ENCODE results near the gene AATK. TPM values are rescaled to one million over a fixed set of nuclear protein-coding genes. Genes with fewer than 3 reads are reported as not detected.

AATK gene
- total RNA-seq, 2 donors from 2014 or later, result 3.4 to 37.0 TPM

GRCh38 chr17:81109957-81110356 lies 56.1 kb downstream of the AATK start:
- intact Hi-C loops (cut with DNase I, micrococcal nuclease), result no loop called here
- DNase-seq (no peak), ATAC-seq (no peak)

GRCh38 chr17:81108220-81108619 lies 57.8 kb downstream of the AATK start:
- intact Hi-C loops (cut with DNase I, micrococcal nuclease), result no loop called here
- DNase-seq, result no peak

DNA sequence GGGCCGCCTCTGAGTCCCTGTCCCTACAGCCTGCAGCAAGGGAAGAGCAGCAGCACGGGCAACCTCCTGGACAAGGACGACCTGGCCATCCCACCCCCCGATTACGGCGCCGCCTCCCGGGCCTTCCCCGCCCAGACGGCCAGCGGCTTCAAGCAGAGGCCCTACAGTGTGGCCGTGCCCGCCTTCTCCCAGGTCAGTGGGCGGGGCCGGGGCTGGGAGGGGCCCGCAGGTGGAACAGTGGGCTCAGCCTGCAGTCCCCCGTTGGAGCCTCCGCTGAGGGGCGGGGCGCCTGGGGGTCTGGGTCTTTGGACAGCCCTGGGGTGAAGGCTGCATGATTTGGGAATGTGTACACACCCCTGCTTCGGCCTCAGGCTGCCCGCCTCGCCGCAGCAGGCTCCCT lies 59.3 kb downstream of the AATK start:
- no peak for DNase-seq
- intact Hi-C loops (cut with DNase I, micrococcal nuclease), result no loop called here
- no peak for ATAC-seq

More at GRCh38 chr17:81108220-81108619, 57.8 kb downstream of the AATK start:
- ATAC-seq, result no peak

DNA sequence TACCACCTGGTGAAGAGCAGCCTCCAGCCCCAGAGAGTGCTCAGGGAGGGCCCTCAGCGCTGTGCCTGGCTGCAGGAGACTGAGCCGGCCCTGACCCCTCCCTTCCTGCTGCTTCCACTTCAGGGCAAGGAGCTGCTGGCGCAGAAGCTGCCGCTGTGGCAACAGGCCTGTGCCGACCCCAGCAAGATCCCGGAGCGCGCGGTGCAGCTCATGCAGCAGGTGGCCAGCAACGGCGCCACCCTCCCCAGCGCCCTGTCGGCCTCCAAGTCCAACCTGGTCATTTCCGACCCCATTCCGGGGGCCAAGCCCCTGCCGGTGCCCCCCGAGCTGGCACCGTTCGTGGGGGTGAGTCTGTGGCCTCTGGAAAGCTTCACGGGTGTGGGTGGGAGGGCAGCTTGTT lies 62.6 kb downstream of the AATK start:
- intact Hi-C loops (cut with DNase I, micrococcal nuclease), result no loop called here

GRCh38 chr17:81102869-81103268 lies 63.2 kb downstream of the AATK start:
- intact Hi-C loops (cut with DNase I, micrococcal nuclease), result no loop called here
- ATAC-seq (no peak), DNase-seq (no peak)

More for the DNA sequence above, 62.6 kb downstream of the AATK start:
- ATAC-seq, result no peak
- DNase-seq, result no peak

DNA sequence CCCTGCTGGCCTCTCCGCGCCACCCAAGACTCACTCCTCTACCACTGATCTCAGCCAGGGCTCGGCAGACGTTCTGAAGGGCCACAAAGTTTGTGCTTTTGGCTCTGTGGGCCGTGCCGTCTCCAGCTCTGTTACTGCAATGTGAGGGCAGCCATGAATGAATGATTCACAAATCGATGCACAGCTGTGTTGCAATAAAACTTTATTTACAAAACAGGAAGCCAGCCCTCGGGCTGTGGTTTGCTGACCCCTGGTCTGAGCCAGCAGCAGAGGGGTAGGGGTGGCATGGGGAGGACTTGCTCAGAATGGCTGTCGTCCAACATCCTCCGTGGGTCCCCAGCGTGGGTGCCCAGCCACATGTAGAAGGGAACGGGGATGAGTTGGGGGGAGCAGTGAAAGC lies 63.7 kb downstream of the AATK start:
- intact Hi-C loops (cut with DNase I, micrococcal nuclease), result no loop called here
- ATAC-seq, result no peak
- DNase-seq, result no peak

DNA sequence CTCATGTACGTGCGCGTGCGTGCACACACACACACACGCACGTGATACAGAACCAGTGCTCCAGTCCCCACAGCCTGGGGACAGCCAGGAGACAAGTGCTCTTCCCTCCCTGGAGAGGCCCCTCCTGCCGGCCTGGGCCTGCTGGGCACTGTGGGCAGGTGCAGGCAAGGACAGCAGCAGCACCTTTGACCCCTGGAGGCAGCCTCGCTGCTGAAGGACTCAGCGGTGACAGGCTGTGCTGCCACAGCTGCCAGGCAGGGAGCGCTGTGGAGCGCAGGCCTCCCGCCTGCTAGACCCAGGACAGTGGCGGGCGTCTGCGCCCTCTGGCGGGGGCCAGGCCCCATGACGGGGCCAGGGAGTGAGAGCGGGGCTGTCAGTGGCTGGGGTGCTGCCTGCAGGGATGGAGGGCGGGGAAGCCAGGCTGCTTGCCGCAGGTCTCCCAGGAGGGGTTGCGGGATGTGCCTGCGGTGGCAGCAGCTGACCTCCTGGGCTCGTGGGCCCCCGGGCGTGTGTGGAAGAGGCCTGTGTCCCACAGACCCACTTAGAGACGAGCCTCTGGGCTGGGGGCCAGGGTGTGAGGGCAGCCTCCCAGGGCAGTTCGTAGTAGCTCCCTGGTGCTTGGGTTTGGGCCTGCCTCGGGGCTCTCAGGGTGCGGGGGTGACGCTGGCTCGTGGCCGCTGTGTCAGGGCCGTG lies 64.3 kb downstream of the AATK start:
- intact Hi-C loops (cut with DNase I, micrococcal nuclease), result no loop called here
- peak; percentile 91 for ATAC-seq
- DNase-seq, result peak; percentile 66 to 86

GRCh38 chr17:81100668-81101067 lies 65.4 kb downstream of the AATK start:
- ATAC-seq (no peak), DNase-seq (no peak)
- intact Hi-C loops (cut with DNase I, micrococcal nuclease), result no loop called here

DNA sequence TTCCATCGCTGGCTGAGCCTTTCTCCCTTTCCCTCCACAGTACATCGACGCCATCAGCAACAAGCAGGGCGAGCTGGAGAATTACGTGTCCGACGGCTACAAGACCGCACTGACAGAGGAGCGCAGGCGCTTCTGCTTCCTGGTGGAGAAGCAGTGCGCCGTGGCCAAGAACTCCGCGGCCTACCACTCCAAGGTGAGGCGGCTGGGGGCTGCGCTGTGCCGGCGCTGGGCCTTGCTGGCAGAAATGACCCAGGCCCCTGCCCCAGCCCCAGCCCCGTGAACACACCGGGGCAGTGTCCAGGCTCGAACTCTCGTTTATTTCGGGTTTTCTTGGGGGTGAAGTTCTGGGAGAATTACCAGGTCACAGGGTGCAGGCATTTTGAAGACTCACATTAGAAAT lies 66.1 kb downstream of the AATK start:
- no peak for ATAC-seq
- intact Hi-C loops (cut with DNase I, micrococcal nuclease), result loop anchor here (5.0 to 10.0 kb wide), 2 partner anchors 75 to 108 kb away; partner anchors contain the start of gene CHMP6 (in 1 of the 2)
- DNase-seq, result no peak

DNA sequence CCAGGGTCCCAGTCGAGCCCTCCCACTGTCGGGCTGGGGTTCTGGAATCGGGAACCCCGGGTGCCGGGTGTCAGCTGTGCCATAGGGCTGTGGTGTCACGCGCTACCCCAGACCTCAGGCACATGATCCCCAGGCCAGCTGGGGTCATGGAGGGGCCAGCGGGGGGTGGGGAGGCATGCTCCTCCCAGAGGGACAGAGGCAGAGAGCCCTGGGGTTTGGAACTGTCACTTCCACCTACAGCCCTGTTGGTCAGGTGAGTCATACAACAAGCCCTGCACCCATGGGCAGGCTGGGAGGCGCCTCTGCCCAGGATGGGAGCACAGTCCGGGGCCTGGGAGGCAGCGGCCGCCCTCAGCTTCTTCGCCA lies 68.1 kb downstream of the AATK start:
- peak; percentile 39 to 43 for DNase-seq
- ATAC-seq, result no peak
- intact Hi-C loops (cut with DNase I, micrococcal nuclease), result loop anchor here (5.0 to 10.0 kb wide), 2 partner anchors 73 to 106 kb away; partner anchors contain the start of gene CHMP6 (in 1 of the 2)

- ATAC-seq, result peak; percentile 44
- intact Hi-C loops (cut with DNase I, micrococcal nuclease), result loop anchor here (5.0 to 10.0 kb wide), 2 partner anchors 73 to 105 kb away; partner anchors contain the start of gene CHMP6 (in 1 of the 2)
- peak; percentile 63 to 80 for DNase-seq
Measured at GRCh38 chr17:81097134-81097942, 68.7 kb downstream of the AATK start.

DNA sequence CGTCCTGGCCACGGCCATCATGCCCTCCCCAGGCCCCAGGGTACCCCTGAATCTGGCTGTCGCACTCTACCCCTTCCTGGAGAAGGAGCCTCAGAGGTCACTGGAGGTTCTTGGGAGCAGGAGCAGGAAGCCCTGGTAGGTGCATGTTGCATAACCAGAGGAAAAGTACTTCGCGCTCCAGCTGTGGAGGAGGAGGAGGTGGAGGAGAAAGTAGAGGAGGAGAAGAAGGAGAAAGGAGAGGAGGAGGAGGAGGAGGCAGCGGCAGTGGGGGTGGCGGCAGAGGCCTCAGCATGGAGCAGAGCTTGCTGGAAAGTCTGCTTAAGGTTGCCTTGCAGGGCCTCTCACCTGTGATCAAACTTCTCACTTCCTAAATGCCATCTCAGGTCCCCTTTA lies 69.3 kb downstream of the AATK start:
- intact Hi-C loops (cut with DNase I, micrococcal nuclease), result loop anchor here (5.0 to 10.0 kb wide), 2 partner anchors 72 to 104 kb away; partner anchors contain the start of gene CHMP6 (in 1 of the 2)
- DNase-seq, result no peak
- no peak for ATAC-seq

- no peak for DNase-seq
- ATAC-seq, result no peak
- intact Hi-C loops (cut with DNase I, micrococcal nuclease), result loop anchor here (5.0 to 10.0 kb wide), 2 partner anchors 71 to 103 kb away; partner anchors contain the start of gene CHMP6 (in 1 of the 2)
Measured at GRCh38 chr17:81095383-81095762, 70.6 kb downstream of the AATK start.

DNA sequence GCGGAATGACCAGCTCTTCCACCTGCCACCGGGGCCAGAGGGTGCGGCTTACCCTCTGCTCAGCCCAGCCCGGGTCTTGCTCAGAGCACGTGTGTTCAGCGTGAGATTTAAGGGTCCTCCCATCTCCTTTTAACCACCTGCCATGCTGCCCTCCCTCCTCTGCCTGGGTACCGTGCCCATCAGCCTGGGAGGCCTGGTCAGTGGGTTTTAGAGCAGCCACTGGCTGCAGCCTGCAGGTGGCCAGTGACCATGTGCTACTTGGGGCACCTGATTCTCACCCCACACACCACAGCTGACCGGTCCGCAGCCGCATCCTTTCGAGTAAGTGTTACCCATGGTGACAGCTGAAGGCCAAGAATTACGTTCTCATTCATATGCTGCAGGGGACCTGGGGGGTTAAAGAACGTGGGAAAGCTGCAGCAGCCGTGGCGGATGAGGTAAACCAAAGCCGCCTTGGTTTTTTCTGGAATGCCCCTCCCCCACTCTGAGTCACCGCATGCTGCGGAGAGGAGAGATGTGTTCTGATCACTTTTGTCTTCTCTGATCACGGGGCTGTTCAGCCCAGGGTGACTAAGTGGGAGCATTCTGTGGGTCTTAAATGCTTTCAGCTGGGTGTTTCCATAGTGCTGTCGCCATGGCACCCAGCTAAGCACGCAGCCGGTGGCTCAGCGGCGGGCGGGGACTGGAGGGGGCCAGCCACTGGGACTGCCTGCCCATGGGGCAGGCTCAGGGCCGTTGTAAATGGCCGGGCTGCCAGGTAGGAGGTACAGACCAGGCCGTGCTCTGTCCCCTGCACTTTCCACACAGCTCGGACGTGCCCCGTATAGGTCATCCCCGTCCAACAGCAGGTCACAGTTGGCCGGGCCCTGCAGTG lies 71.3 kb downstream of the AATK start:
- intact Hi-C loops (cut with DNase I, micrococcal nuclease), result loop anchor here (5.0 to 10.0 kb wide), 2 partner anchors 70 to 102 kb away; partner anchors contain the start of gene CHMP6 (in 1 of the 2)
- peak; percentile 53 to 76 for DNase-seq
- peak; percentile 11 for ATAC-seq

- ATAC-seq (no peak), DNase-seq (no peak)
- intact Hi-C loops (cut with DNase I, micrococcal nuclease), result loop anchor here in 1 of 2 donors (10.0 kb wide), 1 partner anchor 69 kb away; no protein-coding TSS in a partner anchor
Measured at GRCh38 chr17:81093619-81094508, 72.2 kb downstream of the AATK start.

DNA sequence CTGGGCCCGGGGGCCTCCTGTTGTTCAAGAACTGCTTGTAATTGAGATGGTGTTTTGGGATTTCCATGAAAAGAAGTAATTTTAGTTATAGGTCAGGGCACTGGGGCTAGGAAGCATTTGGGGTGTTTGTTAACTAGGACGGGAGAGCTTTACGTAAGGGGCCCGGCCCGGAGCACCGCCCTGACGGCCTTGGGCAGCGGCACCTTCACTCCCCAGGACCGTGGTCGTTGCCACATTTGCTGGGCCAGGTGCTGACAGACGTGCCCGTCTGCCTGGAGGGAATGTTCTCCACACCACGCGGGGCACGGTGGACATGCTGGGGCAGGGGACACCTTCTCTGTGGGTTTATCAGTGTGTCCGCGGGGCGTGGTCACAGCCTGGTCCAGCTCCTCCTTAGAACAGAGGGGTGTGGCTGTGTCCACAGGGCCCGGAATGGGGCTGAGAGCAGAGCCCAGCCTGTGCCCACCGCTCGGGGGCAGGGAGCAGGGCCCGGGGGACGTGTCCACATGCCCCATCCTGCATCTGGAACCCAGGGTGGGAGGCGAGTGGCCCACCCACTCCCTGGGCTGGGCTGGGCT lies 73.4 kb downstream of the AATK start:
- peak; percentile 21 for ATAC-seq
- peak; percentile 36 to 43 for DNase-seq
- intact Hi-C loops (cut with DNase I, micrococcal nuclease), result loop anchor here in 1 of 2 donors (10.0 kb wide), 1 partner anchor 68 kb away; no protein-coding TSS in a partner anchor

GRCh38 chr17:81091774-81092517 lies 74.1 kb downstream of the AATK start:
- DNase-seq (no peak), ATAC-seq (no peak)
- intact Hi-C loops (cut with DNase I, micrococcal nuclease), result loop anchor here in 1 of 2 donors (10.0 kb wide), 1 partner anchor 67 kb away; no protein-coding TSS in a partner anchor

Data from left colon (tissue), 2 donors.